HEK293 (cell line): ENCODE measurements around the gene GNAS.

ENCODE experiments used
- HOXA7 ChIP-seq: sonication (generic); formaldehyde crosslinking; IDR thresholded peaks from 2 replicates; pipeline ENCODE4 v1.8.1; 2022; ENCODE audit warnings: missing genetic modification reagents, borderline replicate concordance
- YY1 ChIP-seq: fragments of 450-650 bp; formaldehyde crosslinking; IDR thresholded peaks from 2 replicates; pipeline ENCODE4 v1.5.1; 2018; ENCODE audit warnings: missing biosample characterization, missing genetic modification characterization
- ZNF239 ChIP-seq: fragments of 450-650 bp; formaldehyde crosslinking; IDR thresholded peaks from 2 replicates; pipeline ENCODE4 v1.5.1; 2016; ENCODE audit warnings: missing biosample characterization, missing genetic modification characterization
- ZNF274 ChIP-seq, 2 experiments: fragments of 200-500 bp in 1 of 2; fragments of 450-650 bp in 1 of 2; sonication (Bioruptor generic) in 1 of 2; formaldehyde crosslinking in 1 of 2; IDR thresholded peaks; 2 replicates each; pipeline versions ENCODE4 v1.5.1 to v1.6.1; 2014 to 2016; ENCODE audit warnings: borderline replicate concordance in 1 of 2, inconsistent platforms in 1 of 2, low read length in 1 of 2, missing biosample characterization in 1 of 2, missing genetic modification characterization in 1 of 2
- ZNF416 ChIP-seq: fragments of 450-650 bp; formaldehyde crosslinking; IDR thresholded peaks from 2 replicates; pipeline ENCODE4 v1.5.1; 2016; ENCODE audit warnings: missing biosample characterization, missing genetic modification characterization
- ZNF558 ChIP-seq: fragments of 450-650 bp; formaldehyde crosslinking; IDR thresholded peaks from 2 replicates; pipeline ENCODE4 v1.5.1; 2016; ENCODE audit warnings: missing biosample characterization, missing genetic modification characterization
- ZNF701 ChIP-seq: fragments of 450-650 bp; formaldehyde crosslinking; IDR thresholded peaks from 2 replicates; pipeline ENCODE4 v1.5.1; 2016; ENCODE audit warnings: missing biosample characterization, missing genetic modification characterization
- ZNF707 ChIP-seq: fragments of 450-650 bp; formaldehyde crosslinking; IDR thresholded peaks from 2 replicates; pipeline ENCODE4 v1.5.1; 2016; ENCODE audit warnings: missing biosample characterization, missing genetic modification characterization
- ZNF830 ChIP-seq: fragments of 450-650 bp; IDR thresholded peaks from 2 replicates; pipeline ENCODE4 v1.5.0; 2018; ENCODE audit warnings: missing biosample characterization, missing genetic modification characterization, low read depth, mild to moderate bottlenecking, moderate library complexity
- TF ChIP-seq, protein P1 (sequence below): fragments of 450-650 bp; formaldehyde crosslinking; IDR thresholded peaks from 2 replicates; pipeline ENCODE4 v1.5.1; 2016; ENCODE audit warnings: missing biosample characterization, missing genetic modification characterization
- TF ChIP-seq, protein P2 (sequence below): fragments of 450-650 bp; formaldehyde crosslinking; IDR thresholded peaks from 2 replicates; pipeline ENCODE4 v1.5.1; 2016; ENCODE audit warnings: missing biosample characterization, missing genetic modification characterization
- TF ChIP-seq, protein P3 (sequence below): fragments of 450-650 bp; IDR thresholded peaks from 2 replicates; pipeline ENCODE4 v1.5.1; 2018; ENCODE audit warnings: missing biosample characterization, missing genetic modification characterization
- TF ChIP-seq, protein P4 (sequence below): fragments of 450-650 bp; formaldehyde crosslinking; IDR thresholded peaks from 2 replicates; pipeline ENCODE4 v1.5.1; 2017; ENCODE audit warnings: missing biosample characterization, missing genetic modification characterization
- TF ChIP-seq, protein P5 (sequence below): fragments of 450-650 bp; formaldehyde crosslinking; IDR thresholded peaks from 2 replicates; pipeline ENCODE4 v1.5.1; 2016; ENCODE audit warnings: missing biosample characterization, missing genetic modification characterization

DNA sequence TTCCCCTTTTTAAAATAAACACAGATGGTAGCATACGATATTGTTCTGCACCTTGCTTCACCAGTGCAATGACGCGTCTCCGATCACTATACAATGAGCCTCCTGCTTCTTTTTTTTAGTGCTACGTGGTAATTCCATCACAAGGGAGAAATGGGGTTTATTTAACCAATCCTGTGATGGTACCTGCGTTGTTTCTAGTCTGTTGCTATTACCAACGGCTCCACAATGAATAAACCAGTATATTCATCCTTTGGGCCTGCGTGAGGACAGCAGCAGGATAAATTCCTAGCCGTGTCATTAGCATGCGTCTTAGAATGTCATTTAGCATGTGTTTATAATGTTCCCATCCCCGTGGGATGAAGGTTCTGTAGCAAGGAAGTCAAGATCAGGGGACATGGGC, 44.7 kb upstream of the GNAS start:
- TF ChIP-seq, protein P1, sequence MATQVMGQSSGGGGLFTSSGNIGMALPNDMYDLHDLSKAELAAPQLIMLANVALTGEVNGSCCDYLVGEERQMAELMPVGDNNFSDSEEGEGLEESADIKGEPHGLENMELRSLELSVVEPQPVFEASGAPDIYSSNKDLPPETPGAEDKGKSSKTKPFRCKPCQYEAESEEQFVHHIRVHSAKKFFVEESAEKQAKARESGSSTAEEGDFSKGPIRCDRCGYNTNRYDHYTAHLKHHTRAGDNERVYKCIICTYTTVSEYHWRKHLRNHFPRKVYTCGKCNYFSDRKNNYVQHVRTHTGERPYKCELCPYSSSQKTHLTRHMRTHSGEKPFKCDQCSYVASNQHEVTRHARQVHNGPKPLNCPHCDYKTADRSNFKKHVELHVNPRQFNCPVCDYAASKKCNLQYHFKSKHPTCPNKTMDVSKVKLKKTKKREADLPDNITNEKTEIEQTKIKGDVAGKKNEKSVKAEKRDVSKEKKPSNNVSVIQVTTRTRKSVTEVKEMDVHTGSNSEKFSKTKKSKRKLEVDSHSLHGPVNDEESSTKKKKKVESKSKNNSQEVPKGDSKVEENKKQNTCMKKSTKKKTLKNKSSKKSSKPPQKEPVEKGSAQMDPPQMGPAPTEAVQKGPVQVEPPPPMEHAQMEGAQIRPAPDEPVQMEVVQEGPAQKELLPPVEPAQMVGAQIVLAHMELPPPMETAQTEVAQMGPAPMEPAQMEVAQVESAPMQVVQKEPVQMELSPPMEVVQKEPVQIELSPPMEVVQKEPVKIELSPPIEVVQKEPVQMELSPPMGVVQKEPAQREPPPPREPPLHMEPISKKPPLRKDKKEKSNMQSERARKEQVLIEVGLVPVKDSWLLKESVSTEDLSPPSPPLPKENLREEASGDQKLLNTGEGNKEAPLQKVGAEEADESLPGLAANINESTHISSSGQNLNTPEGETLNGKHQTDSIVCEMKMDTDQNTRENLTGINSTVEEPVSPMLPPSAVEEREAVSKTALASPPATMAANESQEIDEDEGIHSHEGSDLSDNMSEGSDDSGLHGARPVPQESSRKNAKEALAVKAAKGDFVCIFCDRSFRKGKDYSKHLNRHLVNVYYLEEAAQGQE = no peak
- TF ChIP-seq, protein P2, sequence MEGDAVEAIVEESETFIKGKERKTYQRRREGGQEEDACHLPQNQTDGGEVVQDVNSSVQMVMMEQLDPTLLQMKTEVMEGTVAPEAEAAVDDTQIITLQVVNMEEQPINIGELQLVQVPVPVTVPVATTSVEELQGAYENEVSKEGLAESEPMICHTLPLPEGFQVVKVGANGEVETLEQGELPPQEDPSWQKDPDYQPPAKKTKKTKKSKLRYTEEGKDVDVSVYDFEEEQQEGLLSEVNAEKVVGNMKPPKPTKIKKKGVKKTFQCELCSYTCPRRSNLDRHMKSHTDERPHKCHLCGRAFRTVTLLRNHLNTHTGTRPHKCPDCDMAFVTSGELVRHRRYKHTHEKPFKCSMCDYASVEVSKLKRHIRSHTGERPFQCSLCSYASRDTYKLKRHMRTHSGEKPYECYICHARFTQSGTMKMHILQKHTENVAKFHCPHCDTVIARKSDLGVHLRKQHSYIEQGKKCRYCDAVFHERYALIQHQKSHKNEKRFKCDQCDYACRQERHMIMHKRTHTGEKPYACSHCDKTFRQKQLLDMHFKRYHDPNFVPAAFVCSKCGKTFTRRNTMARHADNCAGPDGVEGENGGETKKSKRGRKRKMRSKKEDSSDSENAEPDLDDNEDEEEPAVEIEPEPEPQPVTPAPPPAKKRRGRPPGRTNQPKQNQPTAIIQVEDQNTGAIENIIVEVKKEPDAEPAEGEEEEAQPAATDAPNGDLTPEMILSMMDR (tag by site-specific recombination) = no peak
- TF ChIP-seq ZNF274 (IDR thresholded peaks at IDR 0.05; ENCODE audit: low read length) = no peak
- no peak for TF ChIP-seq ZNF274 (tag by site-specific recombination; IDR thresholded peaks at IDR 0.05; ENCODE audit: borderline replicate concordance)
- no peak for TF ChIP-seq HOXA7 (CRISPR knock-in tag)
- no peak for TF ChIP-seq ZNF558 (tag by site-specific recombination)
- TF ChIP-seq, protein P3, sequence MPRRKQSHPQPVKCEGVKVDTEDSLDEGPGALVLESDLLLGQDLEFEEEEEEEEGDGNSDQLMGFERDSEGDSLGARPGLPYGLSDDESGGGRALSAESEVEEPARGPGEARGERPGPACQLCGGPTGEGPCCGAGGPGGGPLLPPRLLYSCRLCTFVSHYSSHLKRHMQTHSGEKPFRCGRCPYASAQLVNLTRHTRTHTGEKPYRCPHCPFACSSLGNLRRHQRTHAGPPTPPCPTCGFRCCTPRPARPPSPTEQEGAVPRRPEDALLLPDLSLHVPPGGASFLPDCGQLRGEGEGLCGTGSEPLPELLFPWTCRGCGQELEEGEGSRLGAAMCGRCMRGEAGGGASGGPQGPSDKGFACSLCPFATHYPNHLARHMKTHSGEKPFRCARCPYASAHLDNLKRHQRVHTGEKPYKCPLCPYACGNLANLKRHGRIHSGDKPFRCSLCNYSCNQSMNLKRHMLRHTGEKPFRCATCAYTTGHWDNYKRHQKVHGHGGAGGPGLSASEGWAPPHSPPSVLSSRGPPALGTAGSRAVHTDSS = no peak
- TF ChIP-seq, protein P4, sequence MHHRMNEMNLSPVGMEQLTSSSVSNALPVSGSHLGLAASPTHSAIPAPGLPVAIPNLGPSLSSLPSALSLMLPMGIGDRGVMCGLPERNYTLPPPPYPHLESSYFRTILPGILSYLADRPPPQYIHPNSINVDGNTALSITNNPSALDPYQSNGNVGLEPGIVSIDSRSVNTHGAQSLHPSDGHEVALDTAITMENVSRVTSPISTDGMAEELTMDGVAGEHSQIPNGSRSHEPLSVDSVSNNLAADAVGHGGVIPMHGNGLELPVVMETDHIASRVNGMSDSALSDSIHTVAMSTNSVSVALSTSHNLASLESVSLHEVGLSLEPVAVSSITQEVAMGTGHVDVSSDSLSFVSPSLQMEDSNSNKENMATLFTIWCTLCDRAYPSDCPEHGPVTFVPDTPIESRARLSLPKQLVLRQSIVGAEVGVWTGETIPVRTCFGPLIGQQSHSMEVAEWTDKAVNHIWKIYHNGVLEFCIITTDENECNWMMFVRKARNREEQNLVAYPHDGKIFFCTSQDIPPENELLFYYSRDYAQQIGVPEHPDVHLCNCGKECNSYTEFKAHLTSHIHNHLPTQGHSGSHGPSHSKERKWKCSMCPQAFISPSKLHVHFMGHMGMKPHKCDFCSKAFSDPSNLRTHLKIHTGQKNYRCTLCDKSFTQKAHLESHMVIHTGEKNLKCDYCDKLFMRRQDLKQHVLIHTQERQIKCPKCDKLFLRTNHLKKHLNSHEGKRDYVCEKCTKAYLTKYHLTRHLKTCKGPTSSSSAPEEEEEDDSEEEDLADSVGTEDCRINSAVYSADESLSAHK = no peak
- TF ChIP-seq, protein P5, sequence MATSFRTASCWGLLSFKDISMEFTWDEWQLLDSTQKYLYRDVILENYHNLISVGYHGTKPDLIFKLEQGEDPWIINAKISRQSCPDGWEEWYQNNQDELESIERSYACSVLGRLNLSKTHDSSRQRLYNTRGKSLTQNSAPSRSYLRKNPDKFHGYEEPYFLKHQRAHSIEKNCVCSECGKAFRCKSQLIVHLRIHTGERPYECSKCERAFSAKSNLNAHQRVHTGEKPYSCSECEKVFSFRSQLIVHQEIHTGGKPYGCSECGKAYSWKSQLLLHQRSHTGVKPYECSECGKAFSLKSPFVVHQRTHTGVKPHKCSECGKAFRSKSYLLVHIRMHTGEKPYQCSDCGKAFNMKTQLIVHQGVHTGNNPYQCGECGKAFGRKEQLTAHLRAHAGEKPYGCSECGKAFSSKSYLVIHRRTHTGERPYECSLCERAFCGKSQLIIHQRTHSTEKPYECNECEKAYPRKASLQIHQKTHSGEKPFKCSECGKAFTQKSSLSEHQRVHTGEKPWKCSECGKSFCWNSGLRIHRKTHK (tag by site-specific recombination) = no peak
- no peak for TF ChIP-seq ZNF416
- TF ChIP-seq YY1 (tag by site-specific recombination) = no peak
- no peak for TF ChIP-seq ZNF239 (tag by site-specific recombination)
- TF ChIP-seq ZNF830 (tag by site-specific recombination) = no peak
- TF ChIP-seq ZNF707 (tag by site-specific recombination) = no peak
- no peak for TF ChIP-seq ZNF701 (tag by site-specific recombination)
